Neural cell (in vitro differentiated cells): ENCODE results near the gene GABRG3. TPM values are rescaled to one million over a fixed set of nuclear protein-coding genes. Genes with fewer than 3 reads are reported as not detected.

Experiments used
- H2AFZ ChIP-seq: fragments of 200-600, 300-800 bp; sonication (generic), shearing (Covaris generic); 2 replicates; pipeline ENCODE4 v1.6.0; 2014; ENCODE audit warnings: low read depth, mild to moderate bottlenecking, antibody characterized with exemption, low read length, moderate library complexity
- H3F3A ChIP-seq: fragments of 200-600 bp; shearing (Covaris generic); 2 replicates; pipeline ENCODE4 v1.6.1; 2016; ENCODE audit warnings: mild to moderate bottlenecking, moderate library complexity, mixed read lengths, antibody characterized with exemption, low read length; ENCODE audit not compliant: insufficient read depth, poor library complexity, severe bottlenecking
- H3K27ac ChIP-seq: fragments of 200-600, 300-800 bp; sonication (generic), shearing (Covaris generic); 2 replicates; pipeline ENCODE4 v1.5.1; 2014; ENCODE audit warnings: mild to moderate bottlenecking, low read length, moderate library complexity
- H3K27me3 ChIP-seq: fragments of 300-800, 200-600 bp; sonication (generic), shearing (Covaris generic); 2 replicates; pipeline ENCODE4 v1.6.0; 2014; ENCODE audit warnings: mild to moderate bottlenecking, low read depth, low read length, moderate library complexity; ENCODE audit not compliant: insufficient read depth
- H3K36me3 ChIP-seq: fragments of 300-800, 200-600 bp; sonication (generic), shearing (Covaris generic); 2 replicates; pipeline ENCODE4 v1.5.1; 2014; ENCODE audit warnings: mild to moderate bottlenecking, antibody characterized with exemption, low read length, moderate library complexity; ENCODE audit not compliant: insufficient read depth
- H3K4me2 ChIP-seq: fragments of 300-800, 200-600 bp; sonication (generic), shearing (Covaris generic); 2 replicates; pipeline ENCODE4 v1.6.0; 2014; ENCODE audit warnings: mild to moderate bottlenecking, low read length
- H3K4me3 ChIP-seq: fragments of 300-800, 200-600 bp; sonication (generic), shearing (Covaris generic); 2 replicates; pipeline ENCODE4 v1.5.1; 2014; ENCODE audit warnings: mild to moderate bottlenecking, low read length, moderate library complexity
- H3K79me2 ChIP-seq: fragments of 200-600 bp; shearing (Covaris generic); replicated peaks from 2 replicates; pipeline ENCODE4 v1.6.0; 2014; ENCODE audit warnings: mild to moderate bottlenecking, low read length, moderate library complexity; ENCODE audit not compliant: insufficient read depth
- H3K9ac ChIP-seq: fragments of 300-800, 200-600 bp; sonication (generic), shearing (Covaris generic); 2 replicates; pipeline ENCODE4 v1.6.1; 2016; ENCODE audit warnings: mild to moderate bottlenecking, low read length, mixed read lengths
- H3K9me2 ChIP-seq: fragments of 200-600 bp; shearing (Covaris generic); 2 replicates; pipeline ENCODE4 v1.6.1; 2016; ENCODE audit warnings: mild to moderate bottlenecking, low read length, mixed read lengths; ENCODE audit not compliant: insufficient read depth
- H3K9me3 ChIP-seq: fragments of 200-600, 300-800 bp; sonication (generic), shearing (Covaris generic); 2 replicates; pipeline ENCODE4 v1.6.1; 2016; ENCODE audit warnings: mild to moderate bottlenecking, mixed run types, low read length, moderate library complexity, mixed read lengths
- H4K20me1 ChIP-seq: fragments of 200-600 bp; shearing (Covaris generic); 2 replicates; pipeline ENCODE4 v1.6.1; 2016; ENCODE audit warnings: mild to moderate bottlenecking, mixed run types; ENCODE audit not compliant: insufficient read depth
- EP300 ChIP-seq: fragments of 450-650 bp; conservative IDR thresholded peaks from 2 replicates; pipeline ENCODE4 v1.6.1; 2014; ENCODE audit warnings: antibody characterized with exemption, mild to moderate bottlenecking, moderate library complexity; ENCODE audit not compliant: poor library complexity, severe bottlenecking
- EZH2 ChIP-seq: fragments of 200-600, 300-800 bp; shearing (Covaris generic), sonication (generic); IDR thresholded peaks from 2 replicates; pipeline ENCODE4 v1.6.1; 2014; ENCODE audit warnings: antibody characterized with exemption, low read length, borderline replicate concordance, mild to moderate bottlenecking; ENCODE audit not compliant: insufficient read depth, poor library complexity, severe bottlenecking
- MXI1 ChIP-seq: fragments of 450-650 bp; conservative IDR thresholded peaks from 2 replicates; pipeline ENCODE4 v1.6.1; 2014; ENCODE audit warnings: antibody characterized with exemption, mild to moderate bottlenecking; ENCODE audit not compliant: poor library complexity, severe bottlenecking
- POLR2AphosphoS5 ChIP-seq: IDR thresholded peaks from 2 replicates; pipeline ENCODE4 v1.6.1; 2012
- RAD21 ChIP-seq: fragments of 450-650 bp; conservative IDR thresholded peaks from 2 replicates; pipeline ENCODE4 v1.6.1; 2014; ENCODE audit warnings: antibody characterized with exemption, mild to moderate bottlenecking, moderate library complexity
- REST ChIP-seq: IDR thresholded peaks from 2 replicates; pipeline ENCODE4 v1.6.1; 2012; ENCODE audit warnings: borderline replicate concordance
- SMC3 ChIP-seq: fragments of 450-650 bp; conservative IDR thresholded peaks from 2 replicates; pipeline ENCODE4 v1.6.1; 2014; ENCODE audit warnings: antibody characterized with exemption, mild to moderate bottlenecking, moderate library complexity; ENCODE audit not compliant: poor library complexity
- TAF1 ChIP-seq: IDR thresholded peaks from 2 replicates; pipeline ENCODE4 v1.6.1; 2012; ENCODE audit warnings: low read depth
- polyA plus RNA-seq: library from polyadenylated mRNA; depleted of rRNA; stranded (reverse); fragments of >200 nt; gene quantifications from 2 replicates; pipeline ENCODE4 v1.2.3, GENCODE V29; 2014
- TF ChIP-seq, protein P1 (sequence below): fragments of 450-650 bp; IDR thresholded peaks from 2 replicates; pipeline ENCODE4 v1.5.1; 2014; ENCODE audit warnings: antibody characterized with exemption, mild to moderate bottlenecking, moderate library complexity; ENCODE audit not compliant: poor library complexity, severe bottlenecking

Gene GABRG3
- polyA plus RNA-seq, 1 donor from 2014 or later = 1.2 TPM

DNA sequence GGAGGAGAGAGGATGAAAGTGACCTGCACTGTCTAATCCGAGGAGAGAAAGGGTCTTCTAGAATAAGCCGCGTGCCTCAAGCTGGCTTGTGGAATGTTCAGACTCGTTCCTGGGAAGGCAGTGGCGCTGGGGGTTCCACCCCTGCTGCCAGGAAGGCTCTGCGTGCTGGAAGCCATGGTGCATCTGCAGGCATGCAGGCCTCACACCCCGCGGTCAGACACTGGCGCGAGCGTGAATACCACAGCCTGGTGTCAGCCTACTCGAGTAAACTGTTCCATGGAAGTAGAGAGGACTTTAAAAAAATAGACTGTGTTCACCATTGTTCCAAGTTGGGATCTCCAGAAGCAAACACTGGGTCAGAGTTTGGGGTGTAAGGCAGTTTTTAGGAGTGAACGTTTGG is 25.9 kb upstream of the GABRG3 start:
- Histone ChIP-seq H3K79me2 (no peaks in the 10 kb centered on the region), H3F3A (no peaks in the 10 kb centered on the region), H3K9me3 (no peaks in the 10 kb centered on the region), H3K9ac (no peak overlapping the region), H3K27me3 (no peaks in the 10 kb centered on the region), H4K20me1 (no peaks in the 10 kb centered on the region), H3K27ac (no peak overlapping the region), H3K4me3 (no peak overlapping the region), H2AFZ (no peak overlapping the region), H3K36me3 (no peaks in the 10 kb centered on the region), H3K9me2 (no peaks in the 10 kb centered on the region), H3K4me2 (no peak overlapping the region)
- TF ChIP-seq EP300 (no peak), RAD21 (no peak), MXI1 (no peak), SMC3 (no peak), TAF1 (no peak), REST (no peak), POLR2AphosphoS5 (no peak), EZH2 (no peak)
- TF ChIP-seq, protein P1, sequence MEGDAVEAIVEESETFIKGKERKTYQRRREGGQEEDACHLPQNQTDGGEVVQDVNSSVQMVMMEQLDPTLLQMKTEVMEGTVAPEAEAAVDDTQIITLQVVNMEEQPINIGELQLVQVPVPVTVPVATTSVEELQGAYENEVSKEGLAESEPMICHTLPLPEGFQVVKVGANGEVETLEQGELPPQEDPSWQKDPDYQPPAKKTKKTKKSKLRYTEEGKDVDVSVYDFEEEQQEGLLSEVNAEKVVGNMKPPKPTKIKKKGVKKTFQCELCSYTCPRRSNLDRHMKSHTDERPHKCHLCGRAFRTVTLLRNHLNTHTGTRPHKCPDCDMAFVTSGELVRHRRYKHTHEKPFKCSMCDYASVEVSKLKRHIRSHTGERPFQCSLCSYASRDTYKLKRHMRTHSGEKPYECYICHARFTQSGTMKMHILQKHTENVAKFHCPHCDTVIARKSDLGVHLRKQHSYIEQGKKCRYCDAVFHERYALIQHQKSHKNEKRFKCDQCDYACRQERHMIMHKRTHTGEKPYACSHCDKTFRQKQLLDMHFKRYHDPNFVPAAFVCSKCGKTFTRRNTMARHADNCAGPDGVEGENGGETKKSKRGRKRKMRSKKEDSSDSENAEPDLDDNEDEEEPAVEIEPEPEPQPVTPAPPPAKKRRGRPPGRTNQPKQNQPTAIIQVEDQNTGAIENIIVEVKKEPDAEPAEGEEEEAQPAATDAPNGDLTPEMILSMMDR = no peak

DNA sequence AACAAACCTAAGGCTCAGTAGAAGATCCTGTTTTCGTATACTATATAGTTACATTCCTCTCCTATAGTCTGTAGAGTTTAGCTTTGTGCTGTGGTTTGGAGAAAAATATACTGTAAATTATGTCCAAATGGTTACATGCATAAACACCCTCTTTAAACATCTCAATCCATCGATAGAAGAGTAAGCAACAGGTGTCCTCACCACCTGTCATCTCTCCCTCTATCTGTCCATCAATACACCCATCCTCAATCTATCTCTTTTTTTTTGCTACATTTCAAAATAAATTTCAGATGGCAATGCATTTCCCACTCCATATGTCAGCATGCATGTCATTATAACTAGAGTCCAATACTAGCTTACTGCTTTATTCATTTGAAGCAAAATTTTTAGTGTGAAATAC is 21.0 kb upstream of the GABRG3 start:
- no peaks in the 10 kb centered on the region for H3K9me2 ChIP-seq
- no peaks in the 10 kb centered on the region for H3K27me3 ChIP-seq

More for the DNA sequence above, 21.0 kb upstream of the GABRG3 start:
- no peaks in the 10 kb centered on the region for H4K20me1 ChIP-seq
- no peaks in the 10 kb centered on the region for H3K36me3 ChIP-seq
- no peaks in the 10 kb centered on the region for H3F3A ChIP-seq
- H3K79me2 ChIP-seq = no peaks in the 10 kb centered on the region
- no peaks in the 10 kb centered on the region for H3K9me3 ChIP-seq
- no peak overlapping the region for H3K9ac ChIP-seq
- no peak overlapping the region for H2AFZ ChIP-seq
- H3K4me2 ChIP-seq = no peak overlapping the region
- H3K27ac ChIP-seq = no peak overlapping the region
- TF ChIP-seq POLR2AphosphoS5 = no peak
- TF ChIP-seq, protein P1 = no peak
- no peak for TF ChIP-seq SMC3
- no peak for TF ChIP-seq RAD21
- no peak for TF ChIP-seq EZH2
- H3K4me3 ChIP-seq = no peak overlapping the region
